GM19025 (cell line): Measurements from ENCODE around the gene HINFP.
A peak's percentile ranks its signal among the peaks of the same experiment; 100 is the strongest.

Source experiments
- ATAC-seq: cut with Tn5 transposase; IDR thresholded peaks from one replicate; pipeline ENCODE4 v1.9.1; 2021; ENCODE audit warnings: mild to moderate bottlenecking, low read depth, moderate library complexity; ENCODE audit not compliant: unreplicated experiment

The HINFP gene, protein sequence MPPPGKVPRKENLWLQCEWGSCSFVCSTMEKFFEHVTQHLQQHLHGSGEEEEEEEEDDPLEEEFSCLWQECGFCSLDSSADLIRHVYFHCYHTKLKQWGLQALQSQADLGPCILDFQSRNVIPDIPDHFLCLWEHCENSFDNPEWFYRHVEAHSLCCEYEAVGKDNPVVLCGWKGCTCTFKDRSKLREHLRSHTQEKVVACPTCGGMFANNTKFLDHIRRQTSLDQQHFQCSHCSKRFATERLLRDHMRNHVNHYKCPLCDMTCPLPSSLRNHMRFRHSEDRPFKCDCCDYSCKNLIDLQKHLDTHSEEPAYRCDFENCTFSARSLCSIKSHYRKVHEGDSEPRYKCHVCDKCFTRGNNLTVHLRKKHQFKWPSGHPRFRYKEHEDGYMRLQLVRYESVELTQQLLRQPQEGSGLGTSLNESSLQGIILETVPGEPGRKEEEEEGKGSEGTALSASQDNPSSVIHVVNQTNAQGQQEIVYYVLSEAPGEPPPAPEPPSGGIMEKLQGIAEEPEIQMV

DNA sequence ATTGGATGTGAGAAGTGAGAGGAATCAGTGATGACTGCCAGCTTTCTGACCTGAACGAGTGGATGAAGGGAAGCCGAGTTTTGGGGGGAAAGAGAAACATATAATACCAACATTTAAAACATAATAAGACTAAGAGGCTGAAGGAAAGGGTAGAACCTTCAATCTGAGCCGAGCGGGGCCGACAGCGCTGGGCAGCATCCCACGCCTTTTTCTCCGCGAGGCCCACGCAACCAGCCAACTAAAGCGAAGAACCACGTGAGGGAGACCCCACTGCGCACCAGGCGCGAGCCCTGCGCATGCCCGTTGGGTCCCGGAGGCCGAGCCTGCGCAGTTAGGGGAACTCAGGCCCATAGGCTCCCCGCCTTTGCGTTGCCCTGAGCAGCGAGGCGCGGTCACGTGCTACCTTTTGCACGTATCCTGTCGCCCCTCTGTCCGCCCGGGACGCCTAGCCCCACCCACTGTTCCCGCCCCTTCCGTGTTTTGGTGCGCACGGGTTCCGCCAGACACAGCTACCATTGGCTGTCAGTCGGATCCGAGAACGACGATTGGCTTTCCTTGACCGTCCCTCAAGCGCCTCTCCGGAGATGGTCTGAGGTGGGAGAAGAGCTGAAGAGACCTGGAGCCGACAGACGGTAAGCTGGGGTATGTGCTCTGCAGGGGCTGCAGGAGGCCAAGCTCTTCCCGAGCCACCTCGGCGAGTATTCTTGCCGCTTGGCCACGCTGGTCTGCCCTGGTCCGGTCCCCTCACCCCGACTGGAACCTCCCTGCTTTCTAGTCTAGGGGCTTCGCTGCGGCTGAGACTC, at the start of gene HINFP:
Gene HINFP, plus strand, starts transcription at position 573 of the 803 bp plus-strand sequence. CDS start 5,365 bp downstream, outside the sequence.
- ATAC-seq: peak; percentile 96

DNA sequence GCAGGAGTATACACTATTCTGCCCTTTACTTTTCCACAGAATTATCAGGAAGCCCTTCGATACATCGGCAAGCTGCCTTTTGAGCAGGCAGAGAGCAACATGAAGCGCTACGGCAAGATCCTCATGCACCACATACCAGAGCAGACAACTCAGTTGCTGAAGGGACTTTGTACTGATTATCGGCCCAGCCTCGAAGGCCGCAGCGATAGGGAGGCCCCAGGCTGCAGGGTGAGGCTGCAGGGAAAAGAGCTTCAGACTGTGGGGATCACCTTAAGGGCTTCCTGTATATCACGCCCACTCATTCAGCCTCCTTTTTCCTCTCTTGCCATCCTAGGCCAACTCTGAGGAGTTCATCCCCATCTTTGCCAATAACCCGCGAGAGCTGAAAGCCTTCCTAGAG, 43.5 kb upstream of the HINFP start:
- no peak for ATAC-seq

DNA sequence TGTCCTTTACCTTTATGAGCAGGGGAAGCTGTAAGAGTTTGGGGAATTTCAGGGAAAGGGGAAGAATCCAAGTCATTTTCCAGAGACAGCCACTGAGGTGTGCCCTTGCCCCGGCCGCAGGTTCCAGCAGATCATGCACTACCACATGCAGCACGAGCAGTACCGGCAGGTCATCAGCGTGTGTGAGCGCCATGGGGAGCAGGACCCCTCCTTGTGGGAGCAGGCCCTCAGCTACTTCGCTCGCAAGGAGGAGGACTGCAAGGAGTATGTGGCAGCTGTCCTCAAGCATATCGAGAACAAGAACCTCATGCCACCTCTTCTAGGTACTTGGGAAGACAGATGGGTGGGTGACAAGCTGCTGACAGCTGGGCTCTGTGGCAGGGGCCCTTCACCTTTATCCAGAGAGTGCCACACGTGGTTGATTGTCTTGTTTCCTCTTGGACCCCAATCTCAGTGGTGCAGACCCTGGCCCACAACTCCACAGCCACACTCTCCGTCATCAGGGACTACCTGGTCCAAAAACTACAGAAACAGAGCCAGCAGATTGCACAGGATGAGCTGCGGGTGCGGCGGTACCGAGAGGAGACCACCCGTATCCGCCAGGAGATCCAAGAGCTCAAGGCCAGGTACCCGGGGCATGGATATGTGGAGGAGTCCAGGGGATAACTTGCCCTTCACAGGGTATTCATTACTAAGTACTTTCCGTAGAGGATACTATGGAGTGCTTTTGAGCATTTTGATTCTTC, 42.5 kb upstream of the HINFP start:
- no peak for ATAC-seq

DNA sequence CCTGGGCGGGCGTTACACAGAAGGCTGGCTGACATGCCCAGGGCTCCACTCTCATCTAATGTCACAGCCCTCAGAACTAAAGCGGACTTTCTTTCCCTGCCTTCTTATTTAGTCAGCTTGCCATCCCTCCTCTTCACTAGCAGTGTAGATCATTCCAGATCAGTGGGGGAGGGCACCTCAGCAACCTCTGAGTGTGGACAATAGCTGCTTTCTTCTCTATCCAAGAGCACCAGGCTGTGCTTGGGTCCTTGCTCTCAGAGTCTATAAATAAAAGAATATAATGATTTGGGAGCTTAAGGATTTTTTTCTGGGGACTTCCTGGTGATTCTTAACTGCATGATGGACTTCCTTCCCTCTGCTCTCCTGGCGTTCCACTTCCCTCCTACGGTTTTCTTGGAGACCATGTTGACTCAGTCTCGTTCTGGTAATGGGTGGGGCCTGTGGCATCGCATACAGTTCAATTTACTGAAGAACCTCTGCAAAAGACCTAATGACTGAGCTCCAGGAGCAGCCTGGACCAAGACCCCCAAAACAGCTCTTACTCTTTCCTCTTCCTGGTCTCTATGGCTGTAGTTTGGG, 39.6 kb upstream of the HINFP start:
- ATAC-seq: no peak

DNA sequence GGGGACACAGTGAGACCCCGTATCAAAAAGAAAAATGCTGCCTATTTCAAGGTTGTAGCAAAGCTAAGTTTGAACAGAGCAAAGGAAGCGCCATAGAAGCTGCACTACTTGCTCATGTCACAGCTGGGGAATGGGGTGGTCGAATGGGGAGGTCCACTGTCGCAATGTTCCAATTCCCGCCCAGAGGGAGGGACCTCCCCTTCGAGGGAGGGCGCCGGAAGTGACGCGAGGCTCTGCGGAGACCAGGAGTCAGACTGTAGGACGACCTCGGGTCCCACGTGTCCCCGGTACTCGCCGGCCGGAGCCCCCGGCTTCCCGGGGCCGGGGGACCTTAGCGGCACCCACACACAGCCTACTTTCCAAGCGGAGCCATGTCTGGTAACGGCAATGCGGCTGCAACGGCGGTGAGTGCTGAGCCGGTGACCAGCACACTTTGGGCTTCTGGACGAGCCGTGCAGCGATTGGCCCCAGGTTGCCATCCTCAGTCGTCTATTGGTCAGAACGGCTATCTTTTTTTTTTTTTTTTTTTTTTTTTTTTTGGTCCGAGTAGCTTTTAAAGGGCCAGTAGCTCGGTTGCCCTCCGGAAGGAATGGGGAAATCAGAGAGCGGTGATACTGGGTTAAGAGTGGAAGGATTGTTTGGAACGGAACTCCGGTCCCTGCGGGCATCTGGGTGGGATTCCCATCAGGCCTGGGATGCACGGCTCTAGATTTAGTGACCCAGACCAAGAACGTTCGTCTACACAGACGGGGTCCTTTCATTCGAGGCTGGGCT, 36.5 kb upstream of the HINFP start, which contains the start of gene HMBS:
Gene HMBS, plus strand, starts transcription at position 219 of the 774 bp plus-strand sequence. Its CDS starts 153 bp downstream, at position 372.
- ATAC-seq: peak; percentile 93

DNA sequence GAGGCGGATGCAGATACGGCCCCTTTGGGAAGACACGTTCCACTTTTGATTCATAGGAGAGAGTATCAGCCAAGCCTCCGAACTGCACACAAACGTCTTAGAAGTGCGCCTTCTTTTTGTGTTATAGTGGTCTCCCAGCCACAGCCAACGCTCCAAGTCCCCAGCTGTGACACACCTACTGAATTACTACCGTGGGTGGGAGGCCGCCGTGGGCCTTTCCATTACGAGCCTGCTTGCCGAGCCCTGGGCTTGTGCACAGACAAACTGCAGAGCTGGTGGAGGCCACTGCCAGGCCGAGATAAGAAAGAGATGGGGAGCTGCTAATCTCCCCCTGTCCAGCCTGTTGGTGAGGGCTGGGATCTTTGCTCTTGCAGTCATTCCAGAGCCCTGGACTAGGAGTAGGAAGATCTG, 35.9 kb upstream of the HINFP start:
- peak; percentile 3 for ATAC-seq

DNA sequence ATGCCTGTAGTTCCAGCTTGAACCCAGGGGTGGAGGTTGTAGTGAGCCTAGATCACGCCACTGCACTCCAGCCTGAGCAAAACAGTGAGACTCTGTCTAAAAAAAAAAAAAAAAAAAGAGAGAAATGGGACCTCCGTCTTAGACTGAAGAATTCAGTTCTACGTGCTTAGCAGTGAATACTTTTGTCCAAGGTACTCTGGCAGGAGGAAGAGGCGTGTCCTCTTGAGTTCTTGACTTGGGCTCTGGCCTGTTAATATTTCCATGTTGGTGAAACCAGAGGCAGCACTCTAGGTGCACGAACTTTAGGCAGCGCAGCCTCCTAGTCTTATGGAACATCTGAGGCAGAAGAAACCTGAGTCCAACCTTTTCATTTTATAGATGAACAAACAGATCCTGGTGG, 34.3 kb upstream of the HINFP start:
- no peak for ATAC-seq

DNA sequence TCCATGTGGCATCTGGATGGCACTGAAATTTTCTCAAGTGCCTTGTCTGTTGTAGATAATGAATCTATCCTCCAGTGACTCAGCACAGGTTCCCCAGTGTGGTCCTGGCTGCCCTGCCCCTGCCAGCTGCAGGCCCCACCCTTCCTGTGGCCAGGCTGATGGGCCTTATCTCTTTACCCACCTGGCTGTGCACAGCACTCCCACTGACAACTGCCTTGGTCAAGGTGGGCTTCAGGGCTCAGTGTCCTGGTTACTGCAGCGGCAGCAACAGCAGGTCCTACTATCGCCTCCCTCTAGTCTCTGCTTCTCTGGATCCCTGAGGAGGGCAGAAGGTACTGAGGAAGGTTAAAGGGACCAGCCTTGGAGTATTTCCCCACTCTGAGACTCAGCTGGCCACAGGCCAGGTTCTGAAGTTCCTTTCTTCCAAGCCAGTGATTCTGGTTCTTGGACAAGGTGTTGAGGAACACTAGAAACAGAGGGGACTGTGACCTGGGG, 33.6 kb upstream of the HINFP start:
- no peak for ATAC-seq

DNA sequence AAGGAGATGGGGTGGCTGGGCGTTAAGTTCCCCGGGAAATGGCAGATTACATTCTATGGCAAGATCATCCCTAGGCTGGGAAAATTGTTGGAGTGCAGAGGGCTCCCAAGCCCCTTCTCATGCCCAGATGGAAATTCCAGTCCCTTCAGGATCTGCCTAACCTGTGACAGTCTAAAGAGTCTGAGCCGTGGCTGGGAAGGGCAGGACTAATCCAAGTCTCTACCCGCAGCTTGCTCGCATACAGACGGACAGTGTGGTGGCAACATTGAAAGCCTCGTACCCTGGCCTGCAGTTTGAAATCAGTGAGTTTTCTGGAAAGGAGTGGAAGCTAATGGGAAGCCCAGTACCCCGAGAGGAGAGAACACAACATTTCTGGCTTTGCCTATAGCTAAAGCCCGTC, 33.0 kb upstream of the HINFP start:
- no peak for ATAC-seq

DNA sequence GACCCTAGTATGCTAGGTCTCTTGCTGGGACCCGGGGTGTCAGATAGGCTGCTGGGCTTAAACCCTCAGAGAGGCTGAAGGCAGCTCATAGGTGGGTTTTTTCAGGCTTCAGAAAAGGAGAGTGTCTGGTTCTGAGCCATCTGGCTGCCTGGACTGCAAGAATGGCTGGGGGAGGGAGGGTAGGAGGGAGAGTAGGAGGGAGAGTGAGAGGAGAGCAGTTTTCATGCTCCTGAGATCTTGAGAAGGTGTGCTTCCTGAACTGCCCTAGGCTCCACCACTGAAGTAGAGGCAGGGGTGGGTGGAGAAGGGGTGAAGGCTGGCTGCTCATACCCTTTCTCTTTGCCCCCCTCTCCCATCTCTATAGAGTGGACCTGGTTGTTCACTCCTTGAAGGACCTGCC, 32.1 kb upstream of the HINFP start:
- no peak for ATAC-seq

DNA sequence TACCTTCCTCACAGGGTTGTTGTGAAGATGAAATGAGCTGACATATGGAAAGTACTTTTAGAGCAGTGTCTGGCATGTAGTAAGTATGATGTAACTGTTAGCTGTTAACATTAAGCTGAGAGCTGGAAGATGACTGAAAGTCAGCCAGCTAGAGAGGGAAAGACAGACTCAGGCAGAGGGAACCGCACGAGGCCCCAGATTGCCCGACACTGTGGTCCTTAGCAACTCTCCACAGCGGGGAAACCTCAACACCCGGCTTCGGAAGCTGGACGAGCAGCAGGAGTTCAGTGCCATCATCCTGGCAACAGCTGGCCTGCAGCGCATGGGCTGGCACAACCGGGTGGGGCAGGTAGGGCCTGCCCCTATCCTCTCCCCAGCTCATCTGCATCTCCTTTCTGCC, 30.2 kb upstream of the HINFP start:
- ATAC-seq: no peak

DNA sequence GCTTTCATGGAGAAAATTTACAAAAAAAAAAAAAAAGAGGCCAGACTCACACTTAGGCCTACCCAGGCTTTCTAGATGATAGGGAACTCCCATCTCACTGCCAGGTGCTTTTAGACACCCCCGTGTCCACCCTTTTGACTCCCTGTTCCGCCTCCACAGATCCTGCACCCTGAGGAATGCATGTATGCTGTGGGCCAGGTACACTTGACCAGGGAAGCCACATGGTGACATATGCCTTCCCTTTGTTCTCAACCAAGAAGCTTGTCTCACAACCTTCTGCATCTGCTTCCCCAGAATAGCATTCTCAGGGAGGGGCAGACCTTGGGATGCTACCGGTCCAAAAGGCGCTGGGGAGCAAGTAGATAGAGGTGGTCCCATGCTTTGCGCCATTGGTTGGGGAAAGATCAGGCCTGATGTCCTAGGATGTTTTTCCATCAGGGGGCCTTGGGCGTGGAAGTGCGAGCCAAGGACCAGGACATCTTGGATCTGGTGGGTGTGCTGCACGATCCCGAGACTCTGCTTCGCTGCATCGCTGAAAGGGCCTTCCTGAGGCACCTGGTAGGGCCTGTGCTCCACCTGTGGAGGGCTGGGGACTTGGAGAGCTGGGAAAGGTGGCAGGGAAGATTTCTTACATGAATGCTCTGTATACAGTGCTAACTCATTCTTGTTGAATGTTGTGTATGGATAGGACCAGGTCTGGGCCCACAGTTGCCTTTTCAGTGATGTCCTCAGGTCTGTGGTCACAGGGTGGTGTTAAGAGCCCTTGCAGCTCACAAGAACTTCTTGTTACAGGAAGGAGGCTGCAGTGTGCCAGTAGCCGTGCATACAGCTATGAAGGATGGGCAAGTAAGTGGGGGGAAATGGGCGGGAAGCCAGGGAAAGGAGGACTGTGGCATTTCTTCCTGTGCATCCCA, 29.2 kb upstream of the HINFP start:
- no peak for ATAC-seq

DNA sequence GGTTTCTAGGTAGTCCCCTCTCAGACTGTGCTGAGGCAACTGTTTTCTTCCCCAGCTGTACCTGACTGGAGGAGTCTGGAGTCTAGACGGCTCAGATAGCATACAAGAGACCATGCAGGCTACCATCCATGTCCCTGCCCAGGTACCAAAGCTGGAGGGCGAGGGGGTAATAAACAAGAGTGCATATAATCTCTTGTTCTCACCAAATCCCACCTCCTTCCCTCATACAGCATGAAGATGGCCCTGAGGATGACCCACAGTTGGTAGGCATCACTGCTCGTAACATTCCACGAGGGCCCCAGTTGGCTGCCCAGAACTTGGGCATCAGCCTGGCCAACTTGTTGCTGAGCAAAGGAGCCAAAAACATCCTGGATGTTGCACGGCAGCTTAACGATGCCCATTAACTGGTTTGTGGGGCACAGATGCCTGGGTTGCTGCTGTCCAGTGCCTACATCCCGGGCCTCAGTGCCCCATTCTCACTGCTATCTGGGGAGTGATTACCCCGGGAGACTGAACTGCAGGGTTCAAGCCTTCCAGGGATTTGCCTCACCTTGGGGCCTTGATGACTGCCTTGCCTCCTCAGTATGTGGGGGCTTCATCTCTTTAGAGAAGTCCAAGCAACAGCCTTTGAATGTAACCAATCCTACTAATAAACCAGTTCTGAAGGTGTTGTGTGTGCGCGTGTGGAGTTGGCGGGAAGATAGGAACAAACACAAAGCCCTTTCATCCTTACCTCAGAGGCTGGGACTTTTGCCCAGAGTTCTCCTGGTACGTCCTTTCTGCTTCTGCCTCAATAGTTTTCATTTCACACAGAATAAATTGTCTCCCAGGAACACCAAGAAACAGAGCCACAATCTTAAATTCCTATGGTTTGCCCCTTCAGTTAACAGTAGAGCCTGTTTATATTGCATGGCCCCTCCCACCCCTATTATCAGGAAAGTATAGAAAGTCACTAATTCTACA, 28.2 kb upstream of the HINFP start:
- ATAC-seq: no peak

DNA sequence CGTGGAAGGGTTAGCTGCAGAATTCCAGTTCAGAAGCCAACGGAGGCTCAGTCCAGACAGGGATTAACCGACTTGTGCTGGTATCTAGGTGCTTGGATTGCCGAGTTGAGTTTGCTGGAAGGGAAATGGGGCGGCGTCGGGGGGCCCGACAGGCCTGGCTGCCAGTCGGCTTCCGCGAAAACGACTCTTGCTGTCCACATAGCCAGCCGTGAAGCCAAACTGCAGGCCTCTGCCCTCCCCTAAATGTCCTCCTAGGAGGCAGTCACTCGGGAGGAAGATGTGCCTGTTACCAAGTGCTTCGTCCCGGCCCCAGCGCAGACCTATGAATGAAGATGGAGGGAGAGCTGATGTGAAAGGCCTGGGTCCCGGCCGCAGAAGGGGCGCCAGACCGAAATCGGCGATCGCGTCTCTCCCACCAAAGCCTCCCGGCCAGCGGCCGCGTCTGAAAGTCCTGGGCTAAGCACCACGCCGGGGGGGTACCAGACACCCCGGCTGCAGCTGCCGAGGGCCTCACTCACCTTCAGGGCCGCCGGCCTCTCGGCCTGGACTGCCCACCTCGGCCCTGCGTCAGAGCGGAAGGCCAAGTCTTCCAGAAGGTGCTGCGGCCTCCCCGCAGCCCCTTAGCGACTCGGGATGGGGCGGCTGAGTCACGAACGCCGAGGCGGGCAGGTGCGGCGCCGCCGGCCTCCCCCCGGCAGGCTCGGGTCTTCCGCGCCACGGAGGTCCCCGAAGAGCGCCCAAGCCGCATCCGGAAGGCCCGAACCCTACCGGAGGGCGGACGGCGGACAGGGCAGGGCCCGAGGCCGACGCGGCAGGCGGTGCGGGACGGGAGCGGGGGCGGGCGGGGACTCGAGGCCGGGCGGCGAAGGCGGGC, 27.2 kb upstream of the HINFP start:
- peak; percentile 9 for ATAC-seq

DNA sequence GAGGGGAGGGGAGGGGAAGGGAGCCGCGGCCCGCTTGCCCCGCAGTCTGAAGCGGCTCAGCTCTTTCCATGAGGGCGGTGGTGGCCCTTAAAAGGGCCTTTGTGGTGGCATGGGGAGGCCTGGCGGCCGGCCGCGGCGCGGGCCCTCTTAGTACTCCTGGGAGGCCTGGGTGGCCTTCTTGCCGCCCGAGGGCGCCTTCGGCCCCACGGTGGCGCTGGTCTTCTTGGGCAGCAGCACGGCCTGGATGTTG, 26.6 kb upstream of the HINFP start:
- peak; percentile 38 for ATAC-seq

DNA sequence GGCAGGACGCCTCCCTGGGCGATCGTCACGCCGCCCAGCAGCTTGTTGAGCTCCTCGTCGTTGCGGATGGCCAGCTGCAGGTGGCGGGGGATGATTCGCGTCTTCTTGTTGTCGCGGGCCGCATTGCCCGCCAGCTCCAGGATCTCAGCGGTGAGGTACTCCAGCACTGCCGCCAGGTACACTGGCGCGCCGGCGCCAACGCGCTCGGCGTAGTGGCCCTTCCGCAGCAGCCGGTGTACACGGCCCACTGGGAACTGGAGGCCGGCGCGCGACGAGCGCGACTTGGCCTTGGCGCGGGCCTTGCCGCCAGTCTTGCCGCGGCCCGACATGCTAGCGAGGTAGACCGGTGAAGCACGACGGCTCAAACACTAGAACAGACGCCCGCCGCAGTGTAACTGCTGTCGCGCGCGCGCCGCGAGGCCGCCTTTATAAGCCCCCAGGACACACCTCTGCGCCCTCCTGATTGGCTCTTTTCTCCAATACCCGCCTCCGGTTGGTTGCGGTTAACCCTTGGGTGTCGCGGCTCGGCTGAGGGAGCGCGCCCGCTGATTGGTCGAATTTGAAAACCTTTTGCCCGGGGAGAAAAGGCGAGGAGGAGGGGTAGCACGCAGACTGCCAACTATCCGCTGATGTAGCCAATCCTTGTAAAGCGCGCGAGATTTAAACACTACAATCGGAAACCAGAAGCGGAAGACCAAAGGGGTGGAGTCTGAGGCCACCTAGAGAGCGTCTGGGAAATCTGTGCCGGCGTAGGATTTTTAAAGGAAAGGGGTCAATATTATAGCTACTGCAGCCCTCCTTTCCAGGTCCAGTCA, 26.1 kb upstream of the HINFP start:
- peak; percentile 68 for ATAC-seq
